Parathyroid adenoma (tissue), 2 donors: ENCODE results near the gene CFAP45.
A peak's percentile ranks its signal among the peaks of the same experiment; 100 is the strongest.

Source experiments
- H2AFZ ChIP-seq: fragments of 300-600 bp; sonication (generic); one replicate; pipeline ENCODE4 v1.7.0; 2017; ENCODE audit warnings: antibody characterized with exemption, mild to moderate bottlenecking
- H3K27ac ChIP-seq: fragments of 300-600 bp; sonication (generic); one replicate; pipeline ENCODE4 v1.7.0; 2017
- H3K27me3 ChIP-seq: fragments of 300-600 bp; sonication (generic); one replicate; pipeline ENCODE4 v1.7.0; 2017; ENCODE audit warnings: low read length; ENCODE audit not compliant: control insufficient read depth, insufficient read depth
- H3K36me3 ChIP-seq: fragments of 300-600 bp; sonication (generic); one replicate; pipeline ENCODE4 v1.7.0; 2017; ENCODE audit warnings: low read length; ENCODE audit not compliant: control insufficient read depth, insufficient read depth
- H3K4me1 ChIP-seq: fragments of 300-600 bp; sonication (generic); one replicate; pipeline ENCODE4 v1.7.0; 2017; ENCODE audit warnings: control low read depth
- H3K4me2 ChIP-seq: fragments of 300-600 bp; sonication (generic); one replicate; pipeline ENCODE4 v1.7.0; 2017; ENCODE audit warnings: low read length
- H3K4me3 ChIP-seq: fragments of 300-600 bp; sonication (generic); one replicate; pipeline ENCODE4 v1.7.0; 2017; ENCODE audit warnings: low read depth, low read length
- H3K79me2 ChIP-seq: fragments of 300-600 bp; sonication (generic); one replicate; pipeline ENCODE4 v1.7.0; 2017; ENCODE audit warnings: control low read depth
- H3K9ac ChIP-seq: fragments of 300-600 bp; sonication (generic); one replicate; pipeline ENCODE4 v1.7.0; 2017; ENCODE audit warnings: mild to moderate bottlenecking
- H3K9me3 ChIP-seq: fragments of 300-600 bp; sonication (generic); one replicate; pipeline ENCODE4 v1.7.0; 2017; ENCODE audit warnings: low read length; ENCODE audit not compliant: control insufficient read depth
- TF ChIP-seq, protein P1 (sequence below): fragments of 300-600 bp; sonication (generic); IDR thresholded peaks from one replicate; pipeline ENCODE4 v1.7.0; 2017; ENCODE audit warnings: antibody characterized with exemption, mild to moderate bottlenecking
- donor health status: primary hyperparathyroidism.

CFAP45 gene, protein sequence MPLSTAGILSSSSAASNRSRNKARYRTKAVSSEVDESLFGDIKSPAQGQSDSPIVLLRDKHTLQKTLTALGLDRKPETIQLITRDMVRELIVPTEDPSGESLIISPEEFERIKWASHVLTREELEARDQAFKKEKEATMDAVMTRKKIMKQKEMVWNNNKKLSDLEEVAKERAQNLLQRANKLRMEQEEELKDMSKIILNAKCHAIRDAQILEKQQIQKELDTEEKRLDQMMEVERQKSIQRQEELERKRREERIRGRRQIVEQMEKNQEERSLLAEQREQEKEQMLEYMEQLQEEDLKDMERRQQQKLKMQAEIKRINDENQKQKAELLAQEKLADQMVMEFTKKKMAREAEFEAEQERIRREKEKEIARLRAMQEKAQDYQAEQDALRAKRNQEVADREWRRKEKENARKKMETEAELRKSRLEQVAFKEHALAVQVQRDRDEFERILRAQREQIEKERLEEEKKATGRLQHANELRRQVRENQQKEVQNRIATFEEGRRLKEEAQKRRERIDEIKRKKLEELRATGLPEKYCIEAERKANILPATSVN

DNA sequence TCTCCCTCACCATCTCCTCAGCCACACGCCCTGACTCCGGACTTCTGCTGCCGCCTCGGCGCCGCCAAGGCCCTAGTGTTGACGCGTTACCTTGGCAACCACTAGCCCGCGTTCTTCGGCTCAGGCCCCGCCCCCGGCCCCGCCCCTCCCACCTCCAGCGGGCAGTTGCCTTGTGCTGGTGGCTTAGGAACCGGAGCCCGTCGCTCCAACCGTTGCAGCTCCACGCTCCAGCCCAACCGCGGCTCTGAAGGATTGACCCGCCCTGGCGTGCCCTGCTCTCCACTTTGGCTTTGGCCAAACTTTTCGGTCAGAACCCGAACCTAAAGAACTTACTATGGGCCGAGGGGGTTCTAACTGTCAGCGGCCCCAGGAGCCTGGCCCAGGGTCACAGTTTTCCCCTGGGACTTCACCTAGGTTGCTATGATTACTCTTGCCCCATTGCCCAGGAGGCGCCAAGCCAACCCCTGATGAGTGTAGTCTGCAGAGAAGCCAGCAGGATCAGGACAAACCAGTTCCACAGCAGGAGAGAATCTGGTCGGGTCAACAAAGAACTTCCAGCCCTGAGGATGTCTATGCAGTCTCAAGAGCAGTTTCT lies at the start of gene CFAP45:
Gene CFAP45, minus strand, starts transcription at position 80 of the 595 bp plus-strand sequence. Its CDS starts 67 bp downstream, at position 13.
- Histone ChIP-seq H3K9me3 (no peaks in the 10 kb centered on the region), H3K9ac (no peak within 1 kb of the TSS), H3K4me3 (no peak within 1 kb of the TSS), H3K79me2 (no peaks in the 10 kb centered on the region), H3K36me3 (no peaks in the 10 kb centered on the region), H3K4me2 (peak within 1 kb of the TSS; percentile 4), H3K4me1 (no peaks in the 10 kb centered on the region), H2AFZ (no peak within 1 kb of the TSS), H3K27ac (no peak within 1 kb of the TSS), H3K27me3 (no peaks in the 10 kb centered on the region)
- TF ChIP-seq, protein P1, sequence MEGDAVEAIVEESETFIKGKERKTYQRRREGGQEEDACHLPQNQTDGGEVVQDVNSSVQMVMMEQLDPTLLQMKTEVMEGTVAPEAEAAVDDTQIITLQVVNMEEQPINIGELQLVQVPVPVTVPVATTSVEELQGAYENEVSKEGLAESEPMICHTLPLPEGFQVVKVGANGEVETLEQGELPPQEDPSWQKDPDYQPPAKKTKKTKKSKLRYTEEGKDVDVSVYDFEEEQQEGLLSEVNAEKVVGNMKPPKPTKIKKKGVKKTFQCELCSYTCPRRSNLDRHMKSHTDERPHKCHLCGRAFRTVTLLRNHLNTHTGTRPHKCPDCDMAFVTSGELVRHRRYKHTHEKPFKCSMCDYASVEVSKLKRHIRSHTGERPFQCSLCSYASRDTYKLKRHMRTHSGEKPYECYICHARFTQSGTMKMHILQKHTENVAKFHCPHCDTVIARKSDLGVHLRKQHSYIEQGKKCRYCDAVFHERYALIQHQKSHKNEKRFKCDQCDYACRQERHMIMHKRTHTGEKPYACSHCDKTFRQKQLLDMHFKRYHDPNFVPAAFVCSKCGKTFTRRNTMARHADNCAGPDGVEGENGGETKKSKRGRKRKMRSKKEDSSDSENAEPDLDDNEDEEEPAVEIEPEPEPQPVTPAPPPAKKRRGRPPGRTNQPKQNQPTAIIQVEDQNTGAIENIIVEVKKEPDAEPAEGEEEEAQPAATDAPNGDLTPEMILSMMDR = no peak

DNA sequence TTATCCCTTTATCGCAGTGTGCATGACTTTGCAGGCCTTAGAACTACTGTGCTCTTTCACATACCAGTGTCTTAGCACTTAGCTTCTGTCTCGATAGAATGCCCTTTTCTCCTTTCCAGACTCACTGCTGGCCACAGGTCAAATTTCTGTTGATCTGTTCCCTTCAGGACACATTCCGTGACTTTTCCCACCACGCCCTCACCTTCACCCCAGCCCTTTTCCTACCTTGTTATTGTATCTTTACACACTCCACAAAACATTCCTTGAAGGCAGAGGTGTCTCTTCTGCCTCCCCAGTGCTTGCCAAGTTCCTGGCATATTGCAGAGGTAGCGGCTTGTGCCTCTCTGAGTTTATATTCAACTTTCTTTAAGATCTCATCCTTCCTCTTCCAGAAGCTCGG lies 49.2 kb upstream of the CFAP45 start:
- Histone ChIP-seq H3K4me3 (no peak overlapping the region), H2AFZ (peak overlapping the region; percentile 41), H3K4me2 (no peak overlapping the region), H3K27me3 (no peaks in the 10 kb centered on the region), H3K9me3 (no peaks in the 10 kb centered on the region), H3K27ac (peak overlapping the region; percentile 16), H3K9ac (no peak overlapping the region), H3K36me3 (no peaks in the 10 kb centered on the region), H3K4me1 (peaks cover 17% of the 10 kb centered on the region), H3K79me2 (no peaks in the 10 kb centered on the region)
- TF ChIP-seq, protein P1 = no peak

DNA sequence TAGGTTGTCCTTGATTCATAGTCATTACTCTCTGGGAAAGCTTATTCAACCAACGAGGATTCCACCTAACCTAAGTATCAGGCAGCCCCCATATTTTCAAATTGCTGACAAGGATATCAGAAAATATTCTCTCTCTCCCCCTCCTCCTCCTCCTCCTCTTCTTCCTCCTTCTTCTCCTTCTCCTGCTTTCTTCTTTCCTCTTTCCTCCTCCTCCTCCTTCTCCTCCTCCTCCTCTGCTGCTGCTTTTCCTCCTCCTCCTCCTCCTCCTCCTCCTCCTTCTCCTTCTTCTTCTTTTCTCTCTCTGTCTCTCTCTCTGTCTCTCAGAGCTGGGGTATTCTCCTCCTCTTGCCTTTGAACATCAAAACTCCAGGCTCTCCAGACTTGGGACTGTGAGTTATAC lies 48.0 kb upstream of the CFAP45 start:
- Histone ChIP-seq H3K27me3 (no peaks in the 10 kb centered on the region), H3K79me2 (no peaks in the 10 kb centered on the region), H3K9me3 (no peaks in the 10 kb centered on the region), H2AFZ (no peak overlapping the region), H3K4me2 (no peak overlapping the region), H3K27ac (no peak overlapping the region), H3K36me3 (no peaks in the 10 kb centered on the region), H3K4me3 (no peak overlapping the region), H3K9ac (no peak overlapping the region), H3K4me1 (peaks cover 17% of the 10 kb centered on the region)
- TF ChIP-seq, protein P1 = no peak

DNA sequence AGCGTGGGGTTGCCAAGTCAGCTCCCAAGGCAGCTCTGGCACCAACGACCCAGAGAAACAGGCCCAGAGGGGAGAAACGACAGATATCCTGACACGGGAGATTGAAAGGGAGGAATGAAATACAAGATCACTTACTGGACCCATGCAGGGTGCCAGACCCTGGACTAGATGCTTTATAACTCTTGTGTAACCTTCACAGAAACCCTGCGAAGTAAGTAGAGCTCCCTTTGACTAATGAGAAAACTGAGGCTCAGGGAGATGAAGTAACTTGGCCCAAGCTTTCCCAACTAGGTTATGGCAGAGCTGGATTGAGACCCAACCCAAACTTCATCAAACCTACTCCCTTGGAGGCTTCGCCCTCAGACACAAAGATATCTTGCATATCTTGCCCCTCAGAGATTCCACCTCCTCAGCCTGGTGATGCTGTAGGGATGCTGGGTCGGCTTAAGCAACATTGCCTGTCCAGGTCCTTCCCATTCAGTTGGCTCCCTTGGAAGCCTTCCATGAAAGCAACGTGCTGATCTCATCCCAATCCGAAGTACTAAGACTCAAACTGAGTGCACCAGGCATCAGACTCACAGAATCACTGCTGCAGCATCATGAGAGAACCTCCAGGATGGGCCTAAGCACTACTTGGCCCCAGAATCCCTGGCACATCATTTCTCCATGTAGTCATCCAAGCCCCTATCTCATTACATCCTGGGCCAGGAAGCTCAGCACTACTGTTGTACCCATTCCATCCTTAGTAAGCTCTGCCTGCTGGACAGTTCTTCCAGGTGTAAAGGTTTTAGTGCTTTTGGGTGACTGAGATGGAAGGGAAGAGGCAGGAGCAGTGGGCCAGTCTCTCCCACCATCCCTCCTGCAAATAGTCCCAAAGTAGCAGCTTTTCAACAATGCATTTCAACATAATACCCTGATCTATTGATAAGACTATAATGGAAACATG lies 46.5 kb upstream of the CFAP45 start:
- Histone ChIP-seq H3K4me3 (peak overlapping the region; percentile 66), H3K79me2 (no peaks in the 10 kb centered on the region), H3K9me3 (no peaks in the 10 kb centered on the region), H3K27ac (peak overlapping the region; percentile 87), H2AFZ (peak overlapping the region; percentile 61), H3K36me3 (no peaks in the 10 kb centered on the region), H3K9ac (no peak overlapping the region), H3K4me1 (peaks cover 17% of the 10 kb centered on the region), H3K27me3 (no peaks in the 10 kb centered on the region), H3K4me2 (peak overlapping the region; percentile 92)
- TF ChIP-seq, protein P1 = no peak
